HG03139 (cell line): ENCODE measurements around the gene ARHGEF39.

Source experiments
- ATAC-seq: cut with Tn5 transposase; IDR thresholded peaks from one replicate; pipeline ENCODE4 v1.9.1; 2021; ENCODE audit not compliant: unreplicated experiment

The ARHGEF39 gene

DNA sequence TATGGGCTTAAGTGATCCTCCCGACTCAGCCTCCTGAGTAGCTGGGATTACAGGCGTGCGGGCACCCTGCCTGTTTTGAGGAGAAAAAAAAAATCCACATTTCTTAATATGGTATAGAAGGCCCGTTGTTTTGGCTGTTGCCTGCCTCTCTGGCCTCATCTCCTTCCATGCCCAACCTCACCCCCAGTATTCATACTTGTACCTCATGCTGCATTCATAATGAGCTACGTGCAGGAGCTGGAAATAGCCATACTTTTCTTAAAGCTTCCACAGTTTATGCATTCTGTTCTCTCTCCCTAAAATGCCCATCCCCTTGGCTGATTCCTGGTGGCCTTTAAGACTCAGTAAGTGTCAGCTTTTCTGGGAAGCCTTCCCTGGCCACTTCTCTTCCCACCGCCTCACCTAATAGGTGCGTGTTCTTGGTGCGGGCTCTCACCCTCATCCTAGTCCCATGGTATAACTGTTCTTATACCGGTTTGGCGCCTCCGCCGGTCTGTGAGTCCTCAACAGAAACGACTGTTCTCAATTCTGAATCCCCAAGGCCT is 26.8 kb upstream of the ARHGEF39 start:
- no peak for ATAC-seq

- ATAC-seq, result no peak
Observed at GRCh38 chr9:35691334-35691650, 26.3 kb upstream of the ARHGEF39 start.

GRCh38 chr9:35690614-35691333 is 25.8 kb upstream of the ARHGEF39 start:
- no peak for ATAC-seq

DNA sequence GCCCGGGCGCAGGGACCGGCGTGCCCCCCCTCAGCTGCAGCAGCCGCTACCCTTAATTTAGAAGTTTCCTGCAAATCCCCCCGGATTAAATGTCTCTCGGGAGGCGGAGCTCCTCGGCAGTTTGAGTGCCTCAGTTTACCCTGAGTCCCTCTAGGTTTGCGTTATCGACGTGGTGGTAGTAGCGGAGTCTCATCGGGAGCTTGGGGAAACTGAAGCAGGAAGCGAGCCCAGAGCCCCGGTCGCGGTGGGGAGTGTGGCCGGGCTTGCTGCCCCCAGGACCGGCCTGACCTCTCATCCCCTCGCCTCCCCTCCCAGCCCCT is 25.3 kb upstream of the ARHGEF39 start:
- no peak for ATAC-seq

- no peak for ATAC-seq
Observed at GRCh38 chr9:35689542-35690293, 24.7 kb upstream of the ARHGEF39 start, which contains the start of gene TPM2. TPM2 (minus strand) TSS chr9:35689925; CDS start chr9:35689817, 108 bp downstream.

GRCh38 chr9:35688558-35689541 is 23.9 kb upstream of the ARHGEF39 start:
- no peak for ATAC-seq

DNA sequence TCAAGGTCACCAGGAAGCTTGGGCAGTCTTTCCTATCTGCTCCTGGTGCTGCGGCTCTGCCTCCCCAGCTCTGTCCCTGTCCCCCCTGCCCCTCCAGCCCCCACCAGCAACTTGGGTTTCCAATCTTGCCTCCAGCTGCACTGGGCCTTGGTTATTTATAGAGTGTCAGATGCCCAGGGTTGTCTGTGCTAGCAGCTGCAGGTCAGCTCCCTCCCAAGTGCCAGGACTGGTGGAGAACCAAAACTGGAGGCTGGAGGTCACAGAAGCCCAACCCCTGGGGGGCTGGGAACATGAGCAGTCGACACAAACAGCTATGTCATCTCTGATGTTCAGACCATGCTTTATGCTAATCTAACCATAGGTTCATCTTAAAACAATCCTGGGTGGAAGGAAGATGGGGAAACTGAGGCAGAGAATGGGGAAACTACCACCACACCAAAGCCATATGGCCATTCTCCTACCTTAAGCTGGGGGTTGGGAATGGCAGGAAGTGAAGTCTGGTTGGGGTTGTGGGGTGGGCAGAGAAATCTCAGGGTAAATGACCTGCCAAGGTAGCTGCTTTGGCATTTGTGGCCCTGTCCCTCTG is 23.1 kb upstream of the ARHGEF39 start:
- no peak for ATAC-seq

- no peak for ATAC-seq
Observed at GRCh38 chr9:35687306-35687705, 22.3 kb upstream of the ARHGEF39 start.

- no peak for ATAC-seq
Observed at GRCh38 chr9:35686222-35687203, 21.5 kb upstream of the ARHGEF39 start.

- ATAC-seq, result no peak
Observed at GRCh38 chr9:35685506-35685905, 20.5 kb upstream of the ARHGEF39 start.

DNA sequence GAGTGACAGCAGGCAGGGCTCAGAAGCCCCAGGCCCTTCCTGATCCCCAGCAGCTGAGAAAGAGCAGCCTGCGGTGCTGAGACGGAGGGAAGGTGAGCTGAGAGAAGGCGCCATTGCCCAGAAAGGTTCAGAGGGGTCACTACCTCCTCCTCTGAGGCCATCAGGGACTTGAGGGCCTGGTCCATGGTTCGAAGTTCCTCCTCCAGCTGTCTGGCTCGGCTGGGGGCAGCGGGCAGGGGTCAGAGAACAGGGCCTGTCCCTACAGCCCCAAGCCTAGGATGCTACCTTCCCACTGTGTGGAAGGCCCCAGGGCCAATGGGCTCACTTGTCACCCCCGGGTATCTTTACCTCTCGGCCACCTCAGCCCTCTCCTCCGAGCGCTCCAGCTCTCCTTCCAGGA is 19.9 kb upstream of the ARHGEF39 start:
- ATAC-seq, result no peak

DNA sequence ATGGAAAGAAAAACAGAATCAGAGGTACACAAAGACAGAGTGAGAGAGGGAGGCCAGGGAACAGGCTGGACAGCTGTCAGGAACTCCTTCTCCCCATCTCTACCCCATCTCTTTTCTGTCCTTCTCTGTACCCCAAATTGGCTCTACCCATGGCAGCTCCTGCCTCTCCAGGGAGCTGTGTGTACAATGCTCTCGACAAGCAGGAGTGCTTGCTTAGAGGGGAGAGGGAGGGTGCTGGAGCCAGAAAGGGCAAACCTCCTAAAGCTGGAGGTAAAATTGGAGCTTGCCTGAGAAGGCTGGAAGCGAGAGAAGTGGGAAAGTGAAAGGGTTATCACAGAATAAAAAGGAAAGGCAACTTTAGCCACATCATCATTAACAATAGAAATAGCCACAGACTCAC is 18.3 kb upstream of the ARHGEF39 start:
- ATAC-seq, result no peak

GRCh38 chr9:35682520-35683315 is 17.7 kb upstream of the ARHGEF39 start:
- ATAC-seq, result no peak

- no peak for ATAC-seq
Observed at GRCh38 chr9:35682051-35682450, 17.1 kb upstream of the ARHGEF39 start.

DNA sequence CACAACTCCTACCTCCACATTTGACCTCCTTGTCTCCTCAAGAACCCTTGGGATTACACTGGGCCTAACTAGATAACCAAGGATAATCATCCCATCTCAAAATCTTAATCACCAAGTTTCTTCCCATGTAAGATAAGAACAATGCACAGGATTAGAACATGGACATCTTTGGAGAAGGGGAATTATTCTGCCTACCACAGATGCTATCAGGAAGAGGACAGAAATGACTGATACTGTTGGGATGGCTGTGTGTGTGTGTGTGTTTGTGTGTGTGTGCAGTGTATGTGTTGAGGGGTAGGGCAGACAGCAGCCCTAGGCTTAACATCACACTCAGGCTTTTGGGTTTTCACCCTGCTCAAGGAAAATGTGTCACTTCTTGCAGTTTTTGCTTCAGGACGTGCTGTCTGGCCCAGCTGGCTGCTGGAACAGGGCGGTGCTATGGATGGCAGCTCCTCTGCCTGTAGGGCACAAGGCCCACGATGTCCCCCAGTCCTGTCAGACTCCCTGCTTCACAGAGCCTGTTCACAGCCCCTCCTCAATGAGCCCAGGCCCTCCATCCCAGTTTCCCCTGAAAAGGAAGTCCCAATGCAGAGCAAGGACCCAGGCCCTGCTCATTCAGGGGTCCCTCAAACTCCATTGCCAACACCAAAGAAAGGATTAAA is 16.5 kb upstream of the ARHGEF39 start:
- ATAC-seq, result no peak

GRCh38 chr9:35680331-35681105 is 15.5 kb upstream of the ARHGEF39 start:
- ATAC-seq, result no peak

- no peak for ATAC-seq
Observed at GRCh38 chr9:35679766-35680330, 14.9 kb upstream of the ARHGEF39 start.
